Measurements from ENCODE around the gene SLC6A18.

SLC6A18 gene

DNA sequence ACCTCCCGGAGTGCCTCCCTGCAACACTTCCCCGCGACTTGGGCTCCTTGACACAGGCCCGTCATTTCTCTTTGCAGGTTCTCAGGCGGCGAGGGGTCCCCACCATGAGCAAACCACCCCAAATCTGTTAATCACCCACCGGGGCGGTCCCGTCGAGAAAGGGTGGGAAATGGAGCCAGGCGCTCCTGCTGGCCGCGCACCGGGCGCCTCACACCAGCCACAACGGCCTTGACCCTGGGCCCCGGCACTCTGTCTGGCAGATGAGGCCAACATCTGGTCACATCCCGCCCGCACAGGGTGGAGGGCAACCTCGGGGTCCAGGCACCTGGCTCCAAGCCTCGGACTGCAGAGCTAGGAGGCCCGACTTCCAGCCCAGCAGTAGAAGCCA is 70.5 kb downstream of the SLC6A18 start:
- Histone ChIP-seq H3K36me3 (replicated peaks; ENCODE audit: low read depth, low read length) (no peaks in the 10 kb centered on the region), H3K27ac (ENCODE audit: low read length) (no peak overlapping the region), H2AFZ (ENCODE audit: low read depth, low read length) (no peak overlapping the region), H3K4me1 (ENCODE audit: low read length) (peaks cover 4% of the 10 kb centered on the region; the same call in 1 of the 2 replicates), H3K9ac (ENCODE audit: low read length) (no peak overlapping the region), H3K4me2 (ENCODE audit: low read length) (no peak overlapping the region), H3K79me2 (ENCODE audit: low read length) (no peaks in the 10 kb centered on the region), H4K20me1 (ENCODE audit: insufficient read depth, low read length) (no peaks in the 10 kb centered on the region), H3K4me3 (ENCODE audit: low read length) (no peak overlapping the region), H3K9me3 (ENCODE audit: insufficient read depth, low read length) (no peaks in the 10 kb centered on the region), H3K27me3 (ENCODE audit: low read depth, low read length) (no peaks in the 10 kb centered on the region)
- TF ChIP-seq EZH2phosphoT487 (IDR thresholded peaks at IDR 0.05; ENCODE audit: low read depth) (no peak), CTCF (IDR thresholded peaks at IDR 0.05; ENCODE audit: low read depth, low read length) (no peak)

All from OCI-LY3 (cell line).